Calu3 (cell line): ENCODE data around the gene MAP1LC3B. TPM values are rescaled to one million over a fixed set of nuclear protein-coding genes. Genes with fewer than 3 reads are reported as not detected.

ENCODE experiments used
- Bru-seq: library from RNA; stranded (reverse); fragments of 400-500 nt; gene quantifications from one replicate; lab custom pipeline; 2021; lab: Mats Ljungman, UMichigan
- BruChase-seq, 2 experiments: library from RNA; stranded (reverse); fragments of 400-500 nt; gene quantifications; one replicate each; lab custom pipeline; 2021; lab: Mats Ljungman, UMichigan
- BruUV-seq: library from RNA; stranded (reverse); fragments of 400-500 nt; replicated peaks from 2 replicates; lab custom pipeline; 2021; lab: Mats Ljungman, UMichigan
- CTCF ChIA-PET: fragments of 300-600 bp; sonication (Branson Sonifier 250); formaldehyde crosslinking; loops from one replicate; lab custom pipeline; 2022; ENCODE audit warnings: antibody characterized with exemption; lab: Charles Lee
- DNase-seq: peaks from one replicate; pipeline ENCODE4 v3.0.0; 2022
- H3K27ac Mint-ChIP-seq: one replicate; pipeline ENCODE4 v1.8.0; 2022; ENCODE audit warnings: mixed read lengths; ENCODE audit not compliant: unreplicated experiment
- H3K27me3 Mint-ChIP-seq: one replicate; pipeline ENCODE4 v1.8.0; 2022; ENCODE audit warnings: mixed read lengths; ENCODE audit not compliant: unreplicated experiment
- H3K36me3 Mint-ChIP-seq: one replicate; pipeline ENCODE4 v1.8.0; 2022; ENCODE audit warnings: mild to moderate bottlenecking, moderate library complexity, mixed read lengths; ENCODE audit not compliant: insufficient read depth, unreplicated experiment
- H3K4me1 Mint-ChIP-seq: one replicate; pipeline ENCODE4 v1.8.0; 2022; ENCODE audit warnings: mild to moderate bottlenecking, low read depth, mixed read lengths; ENCODE audit not compliant: unreplicated experiment
- H3K4me3 Mint-ChIP-seq: one replicate; pipeline ENCODE4 v1.8.0; 2022; ENCODE audit warnings: mild to moderate bottlenecking, low read depth, moderate library complexity, mixed read lengths; ENCODE audit not compliant: unreplicated experiment
- H3K9me3 Mint-ChIP-seq: one replicate; pipeline ENCODE4 v1.8.0; 2022; ENCODE audit warnings: low read depth, mixed read lengths; ENCODE audit not compliant: unreplicated experiment
- intact Hi-C: fragments of 100-400 bp; cut with micrococcal nuclease; formaldehyde crosslinking; loops from one replicate; pipeline ENCODE4 v1.10.0; 2022; ENCODE audit not compliant: unreplicated experiment
- long read RNA-seq: library from polyadenylated mRNA; stranded (forward); transcript quantifications from one replicate; pipeline ENCODE4 v2.0.0, GENCODE V29; 2022
- total RNA-seq: library from RNA; stranded (reverse); gene quantifications from 2 replicates; pipeline ENCODE4 v1.2.3, GENCODE V29; 2022
- TF ChIP-seq, protein P1 (sequence below): fragments of 200-600 bp; IDR thresholded peaks from one replicate; pipeline ENCODE4 v1.8.0; 2022; ENCODE audit warnings: antibody characterized with exemption; ENCODE audit not compliant: unreplicated experiment

Gene MAP1LC3B
- total RNA-seq (70.3 and 71.5 TPM in 2 replicates), Bru-seq, nascent RNA (percentile 89 among the genes with signal in this experiment), BruChase-seq, experiment 1, labeled RNA remaining after a 6-hour chase (percentile 96 among the genes with signal in this experiment), BruChase-seq, experiment 2, labeled RNA remaining after a 2-hour chase (percentile 93 among the genes with signal in this experiment)
- long read RNA-seq, transcript MAP1LC3B-201 (4 exons, 2,688 nt): major isoform, 304 of 354 reads
- long read RNA-seq, partial matches to known transcripts: 24 of 354 reads
- long read RNA-seq, other reads (novel, unspliced or antisense): 23 of 354 reads

DNA sequence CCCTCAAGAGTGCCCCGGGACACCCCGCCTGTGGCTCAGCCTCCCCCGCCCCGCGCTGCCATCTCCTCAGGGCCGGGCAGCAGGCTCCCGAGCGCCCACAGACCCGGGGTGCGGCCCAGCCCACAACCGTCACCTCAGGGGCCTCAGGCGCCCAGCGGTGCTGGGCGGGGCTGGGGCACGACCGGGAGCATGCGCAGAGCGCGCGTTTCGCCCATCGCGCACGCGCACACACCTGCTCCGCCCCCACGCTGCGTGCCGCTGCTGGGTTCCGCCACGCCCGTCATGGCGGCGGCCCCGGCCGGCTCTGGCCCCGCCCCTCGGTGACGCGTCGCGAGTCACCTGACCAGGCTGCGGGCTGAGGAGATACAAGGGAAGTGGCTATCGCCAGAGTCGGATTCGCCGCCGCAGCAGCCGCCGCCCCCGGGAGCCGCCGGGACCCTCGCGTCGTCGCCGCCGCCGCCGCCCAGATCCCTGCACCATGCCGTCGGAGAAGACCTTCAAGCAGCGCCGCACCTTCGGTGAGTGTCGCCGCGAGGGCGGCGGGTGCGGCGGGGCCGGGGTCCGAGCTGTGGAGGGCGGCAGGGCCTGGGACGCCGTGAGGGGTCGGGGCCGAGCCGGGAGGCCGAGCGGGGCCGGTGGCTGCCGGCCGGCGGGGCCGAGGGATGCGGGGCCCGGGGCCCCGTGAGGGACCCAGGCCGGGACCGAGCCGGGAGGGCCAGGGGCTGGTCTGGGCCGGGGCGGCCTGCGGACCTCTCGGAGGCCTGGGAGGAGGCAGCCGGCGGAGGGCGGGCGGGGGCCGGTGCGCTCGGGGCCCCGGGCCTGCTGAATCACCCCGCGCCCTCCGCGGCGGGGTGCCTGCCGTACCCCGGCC lies at the start of gene MAP1LC3B:
Gene MAP1LC3B (plus strand): TSS at position 387 of the 871 bp plus-strand sequence. CDS start 92 bp downstream, at position 479.
- Mint-ChIP-seq H3K9me3 (no peaks in the 10 kb centered on the region), H3K36me3 (peaks cover 84% of the 10 kb centered on the region), H3K4me3 (peak within 1 kb of the TSS; percentile 87), H3K27ac (peak within 1 kb of the TSS; percentile 87), H3K4me1 (peaks cover 42% of the 10 kb centered on the region), H3K27me3 (no peaks in the 10 kb centered on the region)
- intact Hi-C loops: loop anchor here (5.0 kb wide), 1 partner anchor 75 kb away; the partner anchor contains the start of gene C16orf95
- no TSS peak for BruUV-seq
- DNase-seq: peak; percentile 100
- TF ChIP-seq, protein P1, sequence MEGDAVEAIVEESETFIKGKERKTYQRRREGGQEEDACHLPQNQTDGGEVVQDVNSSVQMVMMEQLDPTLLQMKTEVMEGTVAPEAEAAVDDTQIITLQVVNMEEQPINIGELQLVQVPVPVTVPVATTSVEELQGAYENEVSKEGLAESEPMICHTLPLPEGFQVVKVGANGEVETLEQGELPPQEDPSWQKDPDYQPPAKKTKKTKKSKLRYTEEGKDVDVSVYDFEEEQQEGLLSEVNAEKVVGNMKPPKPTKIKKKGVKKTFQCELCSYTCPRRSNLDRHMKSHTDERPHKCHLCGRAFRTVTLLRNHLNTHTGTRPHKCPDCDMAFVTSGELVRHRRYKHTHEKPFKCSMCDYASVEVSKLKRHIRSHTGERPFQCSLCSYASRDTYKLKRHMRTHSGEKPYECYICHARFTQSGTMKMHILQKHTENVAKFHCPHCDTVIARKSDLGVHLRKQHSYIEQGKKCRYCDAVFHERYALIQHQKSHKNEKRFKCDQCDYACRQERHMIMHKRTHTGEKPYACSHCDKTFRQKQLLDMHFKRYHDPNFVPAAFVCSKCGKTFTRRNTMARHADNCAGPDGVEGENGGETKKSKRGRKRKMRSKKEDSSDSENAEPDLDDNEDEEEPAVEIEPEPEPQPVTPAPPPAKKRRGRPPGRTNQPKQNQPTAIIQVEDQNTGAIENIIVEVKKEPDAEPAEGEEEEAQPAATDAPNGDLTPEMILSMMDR: no peak
- CTCF ChIA-PET: interaction anchor here (1.2 kb wide), 1 partner anchor 244 kb away, joined by 6 read pairs; no protein-coding TSS in a partner anchor

DNA sequence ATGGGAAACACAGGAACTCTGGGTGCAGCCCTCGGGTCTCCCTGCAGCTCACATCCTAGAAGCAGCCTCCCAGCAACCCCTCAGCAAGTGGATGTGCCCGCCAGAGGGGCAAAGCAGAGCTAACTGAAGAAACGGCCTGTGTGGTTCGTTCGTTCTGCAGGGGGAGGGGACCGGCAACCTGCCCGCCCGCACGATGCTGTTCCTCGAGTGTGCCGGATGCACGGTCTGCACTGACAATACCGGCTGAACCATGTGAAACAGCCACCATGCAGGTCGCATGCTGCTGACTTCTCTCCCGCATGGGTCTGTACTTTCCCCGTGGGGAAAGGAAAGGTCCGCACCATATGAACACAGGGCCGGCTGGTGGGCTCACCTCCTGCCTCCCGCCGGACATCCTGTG lies 49.6 kb upstream of the MAP1LC3B start:
- TF ChIP-seq, protein P1: no peak
- CTCF ChIA-PET: interaction anchor here (0.6 kb wide), 1 partner anchor 54 kb away, joined by 4 read pairs; no protein-coding TSS in a partner anchor
- Mint-ChIP-seq H3K27ac (no peak overlapping the region), H3K27me3 (no peaks in the 10 kb centered on the region), H3K9me3 (no peaks in the 10 kb centered on the region), H3K4me1 (no peaks in the 10 kb centered on the region), H3K36me3 (peaks cover 29% of the 10 kb centered on the region), H3K4me3 (no peak overlapping the region)
- intact Hi-C loops: no loop called here
- BruUV-seq: no TSS peak
- DNase-seq: no peak

DNA sequence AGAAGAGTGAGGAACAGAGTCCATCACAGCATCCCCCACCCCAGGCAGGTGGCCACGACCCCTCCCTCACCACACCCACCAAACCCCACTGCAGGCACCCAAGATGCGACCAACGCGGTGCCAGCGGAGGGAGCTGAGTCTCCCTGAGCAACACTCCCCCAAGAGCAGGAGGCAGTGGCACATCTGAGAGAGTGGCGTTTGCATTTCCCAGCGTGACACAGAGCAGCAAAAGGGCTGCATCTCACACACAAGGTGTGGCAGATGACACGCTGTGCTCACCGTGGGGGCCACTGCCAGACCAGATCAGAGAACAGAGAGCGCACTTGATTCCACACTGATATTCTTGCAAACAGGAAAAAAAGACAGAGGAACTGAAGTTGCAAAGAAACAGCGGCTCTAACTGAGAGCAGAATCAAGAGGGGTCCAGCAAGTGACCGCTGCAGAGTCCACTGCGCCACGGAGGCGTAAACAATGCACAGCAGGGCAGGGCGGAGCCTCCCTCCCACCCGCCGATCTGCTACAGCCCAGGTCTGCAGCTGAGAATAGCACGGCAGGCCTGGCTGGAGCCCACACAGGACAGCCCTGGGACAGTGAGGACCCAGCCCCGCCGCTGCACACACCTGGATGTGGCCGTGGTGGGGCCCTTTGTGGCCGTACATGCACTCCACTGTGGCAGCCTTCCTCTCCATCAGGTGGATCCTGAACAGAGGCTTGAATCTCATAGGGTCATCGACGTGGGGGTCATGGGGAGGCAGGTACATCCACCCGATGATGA lies 49.0 kb upstream of the MAP1LC3B start:
- DNase-seq: no peak
- intact Hi-C loops: no loop called here
- BruUV-seq: no TSS peak
- Mint-ChIP-seq H3K4me1 (no peaks in the 10 kb centered on the region), H3K9me3 (no peaks in the 10 kb centered on the region), H3K4me3 (no peak overlapping the region), H3K27me3 (no peaks in the 10 kb centered on the region), H3K36me3 (peaks cover 35% of the 10 kb centered on the region), H3K27ac (no peak overlapping the region)
- CTCF ChIA-PET: no interaction called here
- TF ChIP-seq, protein P1: no peak

DNA sequence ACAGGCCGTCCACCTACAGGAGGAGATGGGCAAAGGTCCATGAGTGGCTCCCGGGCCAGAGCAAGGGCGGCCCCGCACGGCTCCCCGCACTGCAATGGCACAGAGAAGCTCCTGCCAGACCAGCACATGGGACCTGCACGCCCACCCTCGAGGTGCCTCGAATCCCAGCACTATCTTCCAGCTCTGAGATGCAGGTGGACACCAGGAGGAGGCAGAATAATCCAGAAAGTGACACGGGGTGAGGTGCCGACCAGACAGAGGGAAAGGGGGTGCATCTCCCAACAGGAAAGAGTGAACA lies 48.4 kb upstream of the MAP1LC3B start:
- Mint-ChIP-seq H3K4me3 (no peak overlapping the region), H3K27ac (no peak overlapping the region), H3K36me3 (peaks cover 41% of the 10 kb centered on the region), H3K9me3 (no peaks in the 10 kb centered on the region), H3K27me3 (no peaks in the 10 kb centered on the region), H3K4me1 (no peaks in the 10 kb centered on the region)
- TF ChIP-seq, protein P1: no peak
- no TSS peak for BruUV-seq
- CTCF ChIA-PET: no interaction called here
- DNase-seq: no peak
- intact Hi-C loops: no loop called here
